Stimulated activated naive CD8-positive, alpha-beta T cell treated with anti-CD3 and anti-CD28 coated beads, Interleukin-15, amount 100 ng/mL, for 72 hours (primary cell): Measurements from ENCODE around the gene ZRANB1.
"Not testable (repeated sequence)": the region's sequence is repeated elsewhere in the genome, so short reads cannot be mapped to it uniquely, and the experiment has no call there.

Experiments used
- ATAC-seq: fragments of 150-1000 bp; cut with Tn5 transposase; 2 replicates; pipeline ENCODE4 v1.10.0; 2021; ENCODE audit warnings: mild to moderate bottlenecking, moderate library complexity
- DNase-seq, 2 donors: peaks; one replicate each; pipeline ENCODE4 v3.0.0; 2021 to 2022
- H3K27ac Mint-ChIP-seq, 2 donors: one replicate each; pipeline ENCODE4 v1.8.0; 2022; ENCODE audit warnings: mild to moderate bottlenecking in 2 of 2, mixed read lengths in 2 of 2, moderate library complexity in 2 of 2
- H3K27me3 Mint-ChIP-seq: one replicate; pipeline ENCODE4 v1.8.0; 2022; ENCODE audit warnings: mixed read lengths
- H3K4me1 Mint-ChIP-seq: one replicate; pipeline ENCODE4 v1.8.0; 2022; ENCODE audit warnings: mild to moderate bottlenecking, mixed read lengths
- H3K4me3 Mint-ChIP-seq, 2 donors: one replicate each; pipeline ENCODE4 v1.8.0; 2022; ENCODE audit warnings: mild to moderate bottlenecking in 2 of 2, mixed read lengths in 2 of 2, moderate library complexity in 1 of 2
- H3K9me3 Mint-ChIP-seq, 2 donors: one replicate each; pipeline ENCODE4 v1.8.0; 2022; ENCODE audit warnings: mixed read lengths in 2 of 2

The ZRANB1 gene

DNA sequence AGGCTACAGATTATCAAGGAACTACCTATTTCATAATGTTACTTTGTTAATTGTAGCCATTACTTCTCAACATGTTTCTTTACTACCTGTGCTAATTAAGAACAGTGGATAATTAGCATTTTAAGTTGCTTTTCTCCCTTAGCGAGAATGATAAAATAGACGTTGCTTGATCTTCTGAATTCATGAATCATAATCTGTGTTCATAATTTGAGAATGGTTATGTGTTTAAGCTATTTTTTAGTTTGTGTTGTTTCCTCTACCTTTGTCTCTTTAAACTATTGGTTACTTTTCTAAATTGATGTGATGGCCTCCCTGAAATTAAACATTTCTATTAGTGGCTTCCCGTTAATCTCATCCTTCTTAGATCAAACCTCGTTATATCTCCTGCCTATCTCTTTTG lies at the start of gene ZRANB1:
Gene ZRANB1 (plus strand): TSS at position 301 of the 400 bp plus-strand sequence. CDS start 371 bp downstream, outside the sequence.
- Mint-ChIP-seq H3K27me3 (no peaks in the 10 kb centered on the region), H3K4me1 (peaks cover 65% of the 10 kb centered on the region), H3K4me3 (no peak within 1 kb of the TSS), H3K9me3 (no peaks in the 10 kb centered on the region), H3K27ac (no peak within 1 kb of the TSS)
- ATAC-seq (no peak), DNase-seq (no peak)

DNA sequence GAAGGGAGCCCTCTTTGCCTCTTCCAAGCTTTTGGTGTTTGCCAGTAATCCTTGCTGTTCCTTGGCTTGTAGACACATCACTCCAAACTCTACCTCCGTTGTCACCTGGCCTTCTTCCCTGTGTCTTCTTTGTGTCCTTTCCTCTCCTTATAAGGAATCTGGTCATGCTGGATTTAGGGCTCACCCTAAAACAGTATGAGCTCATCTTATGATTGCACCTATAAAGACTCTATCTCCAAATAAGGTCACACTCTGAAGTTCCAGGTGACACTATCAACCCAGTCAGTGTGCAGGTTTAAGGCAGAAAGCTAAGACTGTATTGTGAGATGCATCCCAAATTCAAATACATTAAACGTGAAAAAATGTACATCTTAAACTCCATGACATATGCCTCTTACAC lies 49.0 kb upstream of the ZRANB1 start:
- no peak for ATAC-seq

DNA sequence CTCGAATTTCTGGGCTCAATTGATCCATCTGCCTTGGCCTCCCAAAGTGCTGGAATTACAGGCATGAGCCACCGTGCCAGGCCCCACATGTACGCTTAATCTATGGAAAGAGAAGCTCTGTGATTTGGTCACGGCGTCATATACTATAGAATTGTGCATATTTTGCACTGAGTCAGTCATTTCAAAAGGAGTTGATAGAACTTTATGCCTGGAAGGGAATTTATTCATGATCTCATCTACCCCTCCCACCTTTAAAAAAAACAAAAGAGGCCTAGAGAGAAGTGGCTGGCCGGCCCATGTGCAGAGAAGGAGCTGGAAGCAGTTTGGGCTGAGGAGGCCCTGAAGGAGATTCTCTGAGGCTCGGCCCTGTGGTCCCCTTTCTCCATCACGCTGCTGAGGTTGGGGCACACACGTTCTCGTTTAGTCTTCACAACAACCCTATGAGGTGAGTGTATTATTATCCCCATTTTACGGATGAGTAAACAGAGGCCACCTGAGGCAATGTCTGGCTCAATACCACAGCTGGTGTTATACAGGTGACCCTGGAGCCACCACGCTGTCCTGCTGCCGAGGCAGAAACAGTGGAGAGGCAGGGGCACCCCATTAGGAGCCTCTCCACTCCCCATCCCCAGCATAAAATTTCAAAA lies 47.2 kb upstream of the ZRANB1 start:
- ATAC-seq (no peak), DNase-seq (no peak)
- no peak overlapping the region for H3K4me3 Mint-ChIP-seq
- no peak overlapping the region for H3K27ac Mint-ChIP-seq
- no peaks in the 10 kb centered on the region for H3K4me1 Mint-ChIP-seq
- H3K27me3 Mint-ChIP-seq = peaks cover 18% of the 10 kb centered on the region
- H3K9me3 Mint-ChIP-seq = no peaks in the 10 kb centered on the region

More for the DNA sequence above, 49.0 kb upstream of the ZRANB1 start:
- H3K4me1 Mint-ChIP-seq = no peaks in the 10 kb centered on the region
- no peak overlapping the region for H3K4me3 Mint-ChIP-seq
- peaks cover 10% of the 10 kb centered on the region for H3K27me3 Mint-ChIP-seq
- no peak for DNase-seq
- H3K9me3 Mint-ChIP-seq = no peaks in the 10 kb centered on the region
- H3K27ac Mint-ChIP-seq = no peak overlapping the region

DNA sequence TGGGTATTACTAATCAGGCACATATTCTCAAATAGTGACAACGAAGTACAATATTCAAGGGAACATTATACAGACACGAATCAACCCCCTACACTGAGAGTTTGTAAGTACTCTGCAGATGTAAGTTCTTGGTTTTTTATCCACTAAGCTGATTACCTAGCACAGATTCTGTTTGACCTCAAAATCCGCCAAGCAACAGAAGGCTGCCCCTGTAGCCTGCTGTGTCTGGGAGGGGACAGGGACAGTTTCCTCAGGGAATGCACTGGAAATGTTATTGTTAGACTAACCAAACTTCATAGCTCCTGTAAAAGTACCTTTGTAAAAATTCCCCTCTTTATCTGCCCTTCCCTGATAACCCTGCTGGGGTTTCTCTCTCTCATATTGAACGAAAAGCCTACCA lies 45.2 kb upstream of the ZRANB1 start:
- Mint-ChIP-seq H3K27me3 (peaks cover 18% of the 10 kb centered on the region), H3K4me1 (no peaks in the 10 kb centered on the region), H3K27ac (no peak overlapping the region), H3K4me3 (no peak overlapping the region), H3K9me3 (no peaks in the 10 kb centered on the region)
- DNase-seq (no peak), ATAC-seq (no peak)

DNA sequence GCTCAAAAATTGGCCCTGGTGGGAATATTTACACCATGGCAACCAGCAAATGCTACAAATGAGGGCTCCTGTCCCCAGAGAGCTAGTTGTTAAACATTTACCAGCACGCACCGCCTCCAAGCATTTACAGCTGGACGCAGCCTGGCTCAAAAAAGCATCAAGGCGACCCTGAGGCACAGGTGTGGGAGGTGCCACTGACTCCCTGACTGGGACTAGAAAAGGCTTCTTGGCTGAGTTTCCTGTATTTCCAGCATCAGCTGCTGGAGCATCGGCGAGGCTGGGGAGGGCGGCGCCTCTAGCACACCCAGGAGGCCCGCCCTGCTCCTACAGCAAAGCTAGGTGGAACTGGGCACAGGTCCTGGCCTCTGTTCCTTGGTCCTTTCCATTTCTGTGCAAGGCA lies 43.5 kb upstream of the ZRANB1 start:
- H3K4me1 Mint-ChIP-seq = no peaks in the 10 kb centered on the region
- no peak for DNase-seq
- no peak for ATAC-seq

DNA sequence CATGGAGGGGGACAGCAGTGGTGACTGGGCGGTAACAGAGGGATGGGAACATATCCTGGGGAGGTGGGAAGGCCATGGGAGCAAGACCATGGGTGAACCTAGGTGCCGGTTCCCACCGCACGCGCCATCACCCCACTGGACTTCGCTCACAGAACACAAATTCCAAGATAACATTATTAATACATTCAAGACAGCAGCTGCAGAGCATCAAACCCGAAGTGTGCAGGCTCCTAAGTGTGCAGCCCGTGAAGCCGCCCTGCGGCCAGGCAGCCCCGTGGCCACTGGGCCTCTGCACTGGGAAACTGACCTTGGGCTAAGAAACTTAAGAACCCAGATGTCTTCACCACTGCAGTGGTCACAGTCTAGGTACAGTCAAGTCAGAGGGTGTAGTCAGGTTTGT lies 42.8 kb upstream of the ZRANB1 start:
- no peak for ATAC-seq
- H3K4me1 Mint-ChIP-seq = no peaks in the 10 kb centered on the region

More for the DNA sequence above, 43.5 kb upstream of the ZRANB1 start:
- no peak overlapping the region for H3K4me3 Mint-ChIP-seq
- peaks cover 31% of the 10 kb centered on the region for H3K27me3 Mint-ChIP-seq
- no peak overlapping the region for H3K27ac Mint-ChIP-seq
- no peaks in the 10 kb centered on the region for H3K9me3 Mint-ChIP-seq

DNA sequence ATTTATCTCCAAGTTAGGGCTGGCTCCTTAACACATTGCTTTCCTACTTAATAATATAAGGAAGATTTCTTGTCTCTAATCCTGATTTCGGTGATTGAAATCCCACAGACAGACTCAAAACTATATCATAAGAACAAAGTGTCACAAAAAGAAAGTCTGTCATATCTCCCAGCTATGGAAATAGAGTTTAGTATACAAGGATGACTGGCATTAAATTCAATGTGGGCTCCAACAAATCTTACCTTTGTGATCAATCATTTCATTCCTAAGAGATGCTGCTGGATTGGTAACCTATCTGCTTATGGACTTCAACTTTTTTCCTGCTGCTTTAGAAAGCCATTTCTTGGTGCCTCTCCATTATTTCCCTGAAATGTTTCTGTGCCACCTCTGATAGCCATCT lies 39.5 kb upstream of the ZRANB1 start:
- H3K9me3 Mint-ChIP-seq = no peaks in the 10 kb centered on the region
- ATAC-seq = no peak
- H3K4me1 Mint-ChIP-seq = no peaks in the 10 kb centered on the region
- H3K4me3 Mint-ChIP-seq = no peak overlapping the region
- no peak overlapping the region for H3K27ac Mint-ChIP-seq
- peaks cover 34% of the 10 kb centered on the region for H3K27me3 Mint-ChIP-seq
- no peak for DNase-seq

More for the DNA sequence above, 42.8 kb upstream of the ZRANB1 start:
- Mint-ChIP-seq H3K27ac (no peak overlapping the region), H3K27me3 (peaks cover 37% of the 10 kb centered on the region), H3K9me3 (no peaks in the 10 kb centered on the region), H3K4me3 (no peak overlapping the region)
- no peak for DNase-seq

DNA sequence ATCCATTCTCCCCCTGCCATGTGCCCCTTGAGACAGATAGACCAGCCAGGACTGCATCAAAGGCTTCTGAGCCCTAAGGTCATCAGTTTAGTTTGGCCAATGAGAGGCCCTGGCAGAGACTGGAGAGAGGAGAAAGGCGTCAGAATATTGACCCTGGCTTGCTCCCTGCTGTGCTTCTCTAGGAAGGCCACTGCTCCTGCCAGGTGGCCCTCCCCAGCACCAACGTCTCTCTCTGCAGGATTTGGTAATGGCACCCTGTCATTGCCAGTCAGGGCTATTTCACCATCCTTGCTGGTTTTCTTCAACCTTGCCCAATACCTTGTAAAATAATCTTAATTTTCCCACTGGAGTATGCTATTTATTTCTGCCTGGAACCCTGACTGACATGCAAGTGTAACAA lies 38.8 kb upstream of the ZRANB1 start:
- Mint-ChIP-seq H3K27me3 (peaks cover 30% of the 10 kb centered on the region), H3K9me3 (no peaks in the 10 kb centered on the region), H3K27ac (no peak overlapping the region), H3K4me1 (no peaks in the 10 kb centered on the region), H3K4me3 (no peak overlapping the region)
- ATAC-seq (no peak), DNase-seq (no peak)

DNA sequence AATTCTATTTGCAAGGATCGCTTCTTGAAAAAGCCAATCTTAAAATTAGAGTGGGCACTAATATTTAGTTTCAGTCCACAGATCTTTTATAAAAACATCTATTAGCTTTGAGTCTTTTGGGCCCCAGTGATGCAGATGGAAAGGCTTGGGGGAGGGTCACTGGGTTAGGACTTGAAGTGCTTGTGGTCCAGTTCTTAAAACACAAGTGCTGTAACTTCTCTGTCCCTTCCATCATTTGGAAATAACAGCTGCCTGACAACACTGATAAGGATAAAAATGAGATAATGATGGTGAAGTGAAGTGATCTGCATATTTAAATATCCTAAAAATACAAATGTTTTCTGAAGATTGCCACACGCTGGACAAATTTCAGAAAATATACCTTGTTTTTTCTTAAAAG lies 37.1 kb upstream of the ZRANB1 start:
- no peak for DNase-seq
- no peak overlapping the region for H3K4me3 Mint-ChIP-seq
- H3K9me3 Mint-ChIP-seq = no peaks in the 10 kb centered on the region
- H3K27me3 Mint-ChIP-seq = peaks cover 22% of the 10 kb centered on the region
- no peak overlapping the region for H3K27ac Mint-ChIP-seq
- ATAC-seq = no peak
- no peaks in the 10 kb centered on the region for H3K4me1 Mint-ChIP-seq

DNA sequence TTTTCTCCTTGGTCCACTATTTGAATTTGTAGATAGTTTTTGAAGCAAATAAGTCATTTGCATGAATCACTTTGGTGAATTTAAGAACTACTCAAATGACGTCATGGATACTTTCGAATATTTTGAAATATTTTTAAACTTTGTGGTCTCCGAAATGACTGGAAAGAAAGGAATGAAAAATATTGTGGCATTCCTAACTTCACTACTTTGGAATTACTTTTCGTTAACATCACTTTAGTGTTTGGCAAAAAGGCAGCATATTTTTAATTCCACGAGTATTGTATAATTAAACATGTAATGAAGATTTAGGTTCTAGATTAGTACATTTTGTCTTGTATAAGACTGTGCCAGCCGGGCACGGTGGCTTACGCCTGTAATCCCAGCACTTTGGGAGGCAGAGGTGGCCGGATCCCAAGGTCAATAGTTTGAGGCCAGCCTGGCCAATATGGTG lies 35.3 kb upstream of the ZRANB1 start:
- no peak overlapping the region for H3K27ac Mint-ChIP-seq
- H3K9me3 Mint-ChIP-seq = no peaks in the 10 kb centered on the region
- no peak for ATAC-seq
- DNase-seq = no peak
- peaks cover 28% of the 10 kb centered on the region for H3K27me3 Mint-ChIP-seq
- H3K4me1 Mint-ChIP-seq = peaks cover 6% of the 10 kb centered on the region
- H3K4me3 Mint-ChIP-seq = no peak overlapping the region

DNA sequence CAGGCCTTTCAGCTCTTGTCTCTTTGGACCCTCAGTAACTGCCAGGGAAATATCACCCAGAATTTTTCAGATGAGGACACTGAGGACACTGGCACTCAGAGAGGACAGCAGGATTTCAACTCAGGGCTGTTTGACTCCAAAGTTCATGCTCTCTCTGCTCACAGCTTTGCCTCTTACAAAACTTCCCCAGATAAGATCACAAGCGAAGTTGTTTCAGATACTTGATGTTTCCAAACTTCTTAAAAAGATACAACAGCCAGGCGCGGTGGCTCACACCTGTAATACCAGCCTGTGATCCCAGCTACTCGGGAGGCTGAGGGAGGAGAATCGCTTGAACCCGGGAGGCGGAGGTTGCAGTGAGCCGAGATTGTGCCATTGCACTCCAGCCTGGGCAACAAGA lies 32.4 kb upstream of the ZRANB1 start:
- Mint-ChIP-seq H3K27me3 (peaks cover 21% of the 10 kb centered on the region), H3K27ac (no peak overlapping the region), H3K4me3 (no peak overlapping the region), H3K4me1 (peaks cover 13% of the 10 kb centered on the region), H3K9me3 (no peaks in the 10 kb centered on the region)
- ATAC-seq (no peak), DNase-seq (no peak)

DNA sequence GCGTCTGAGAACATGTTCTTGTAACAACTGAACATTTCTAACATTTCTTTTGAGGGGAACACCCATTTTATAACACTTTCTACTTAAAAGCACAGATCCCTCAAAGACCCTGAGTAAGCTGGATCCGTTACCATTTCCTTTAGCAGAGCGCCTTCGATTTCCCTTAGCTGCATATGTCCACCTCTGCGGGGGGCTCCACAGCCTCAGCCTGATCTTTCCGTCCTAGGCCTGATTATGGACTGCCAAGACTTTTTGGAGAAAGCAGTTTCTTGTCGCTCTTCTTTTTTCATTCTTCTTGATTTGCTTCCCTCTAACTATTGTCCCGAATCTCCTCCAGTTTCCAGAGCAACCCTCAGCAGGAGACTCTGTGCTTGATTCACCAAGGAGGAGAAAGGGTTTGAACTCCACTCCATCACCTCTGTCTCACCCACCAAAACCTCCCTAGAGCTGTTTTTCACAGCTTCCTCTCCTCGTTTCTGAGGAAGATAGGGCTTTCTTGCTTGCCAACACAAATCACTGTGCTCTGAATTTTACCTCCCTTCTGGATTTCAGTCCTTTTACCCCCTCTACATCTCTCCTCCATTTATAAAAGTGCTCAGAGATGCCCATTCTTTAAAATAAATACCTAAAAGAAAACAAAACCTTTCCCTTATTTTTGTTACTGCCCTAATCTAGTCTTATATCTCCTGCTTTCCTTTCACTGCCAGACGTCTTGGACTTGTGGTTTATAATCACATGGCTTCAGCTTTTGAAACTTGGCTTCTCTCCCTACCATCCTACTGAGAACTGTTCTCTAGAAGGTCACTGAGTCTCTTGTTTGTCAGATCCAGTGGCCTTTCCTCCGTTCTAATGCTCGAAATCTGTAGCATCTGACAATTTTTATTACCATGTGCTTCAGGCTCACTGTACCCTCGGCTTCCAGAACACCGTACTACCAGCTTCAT lies 30.5 kb upstream of the ZRANB1 start:
- no peaks in the 10 kb centered on the region for H3K9me3 Mint-ChIP-seq
- peaks cover 26% of the 10 kb centered on the region for H3K4me1 Mint-ChIP-seq
- DNase-seq (no peak), ATAC-seq (no peak)
- H3K27me3 Mint-ChIP-seq = peaks cover 21% of the 10 kb centered on the region
- H3K4me3 Mint-ChIP-seq = no peak overlapping the region
- H3K27ac Mint-ChIP-seq = no peak overlapping the region

DNA sequence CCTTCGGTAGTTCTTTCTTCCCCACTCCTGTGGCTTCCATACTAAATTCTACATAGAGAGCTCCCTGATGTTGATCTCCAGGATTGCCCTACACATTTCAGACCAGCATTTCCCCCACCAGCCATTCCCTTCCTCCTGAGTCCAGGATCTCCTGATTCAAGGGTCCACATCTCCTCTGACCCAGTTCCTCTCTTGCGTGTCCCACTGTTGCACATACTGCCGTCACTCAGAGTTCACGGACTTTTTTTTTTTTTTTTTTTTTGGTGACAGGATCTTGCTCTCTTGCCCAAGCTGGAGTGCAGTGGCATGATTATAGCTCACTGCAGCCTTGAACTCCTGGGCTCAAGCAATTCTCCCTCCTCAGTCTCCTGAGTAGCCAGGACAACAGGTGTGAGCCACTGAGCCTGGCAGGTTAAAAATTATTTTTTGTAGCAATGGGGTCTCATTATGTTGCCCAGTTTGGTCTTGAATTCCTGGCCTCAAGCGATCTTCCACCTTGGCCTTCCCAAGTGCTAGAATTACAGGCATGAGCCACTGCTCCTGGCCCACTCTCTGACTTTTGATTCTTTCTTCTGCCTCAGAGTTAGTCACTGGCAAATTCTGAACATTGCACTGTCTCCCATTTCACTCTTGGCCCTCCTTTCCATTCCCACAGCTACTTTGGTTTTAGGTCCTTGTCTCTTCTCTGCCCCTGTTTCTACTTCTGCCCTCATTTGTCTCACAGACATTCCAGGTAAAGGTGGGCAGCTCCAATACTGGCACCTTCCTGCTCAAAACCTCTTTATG lies 29.6 kb upstream of the ZRANB1 start:
- peaks cover 26% of the 10 kb centered on the region for H3K4me1 Mint-ChIP-seq
- H3K27ac Mint-ChIP-seq = no peak overlapping the region
- no peak for ATAC-seq
- DNase-seq = no peak
- no peaks in the 10 kb centered on the region for H3K9me3 Mint-ChIP-seq
- no peak overlapping the region for H3K4me3 Mint-ChIP-seq
- peaks cover 21% of the 10 kb centered on the region for H3K27me3 Mint-ChIP-seq

DNA sequence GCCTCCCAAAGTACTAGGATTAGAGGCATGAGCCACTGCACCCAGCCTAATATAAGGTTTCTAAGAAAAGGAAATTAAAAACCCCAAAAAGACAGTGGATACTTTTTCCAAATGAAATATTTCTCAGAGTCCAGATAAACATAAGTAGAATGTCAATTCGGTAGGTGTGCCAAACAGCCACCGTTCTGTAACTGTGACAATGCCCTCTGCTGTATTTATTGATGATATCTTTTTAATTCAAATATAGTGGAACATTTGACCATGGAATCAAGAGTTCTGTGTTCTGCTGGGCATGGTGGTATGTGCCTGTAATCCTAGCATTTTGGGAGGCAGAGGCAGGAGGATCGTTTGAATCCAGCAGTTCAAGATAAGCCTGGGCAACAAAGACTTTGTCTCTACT lies 28.8 kb upstream of the ZRANB1 start:
- peaks cover 21% of the 10 kb centered on the region for H3K27me3 Mint-ChIP-seq
- ATAC-seq (no peak), DNase-seq (no peak)
- no peaks in the 10 kb centered on the region for H3K9me3 Mint-ChIP-seq
- H3K4me1 Mint-ChIP-seq = peaks cover 30% of the 10 kb centered on the region
- H3K4me3 Mint-ChIP-seq = no peak overlapping the region
- H3K27ac Mint-ChIP-seq = no peak overlapping the region

DNA sequence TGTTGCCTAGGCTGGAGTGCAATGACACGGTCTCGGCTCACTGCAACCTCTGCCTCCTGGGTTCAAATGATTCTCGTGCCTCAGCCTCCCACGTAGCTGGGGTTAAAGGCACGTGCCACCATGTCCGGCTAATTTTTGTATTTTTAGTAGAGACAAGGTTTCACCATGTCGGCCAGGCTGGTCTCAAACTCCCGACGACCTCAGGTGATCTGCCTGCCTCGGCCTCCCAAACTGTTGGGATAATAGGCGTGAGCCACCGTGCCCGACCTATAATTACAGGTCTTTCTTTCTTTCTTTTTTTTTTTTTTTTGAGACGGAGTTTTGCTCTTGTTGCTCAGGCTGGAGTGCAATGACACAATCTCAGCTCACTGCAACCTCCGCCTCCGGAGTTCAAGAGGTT lies 27.5 kb upstream of the ZRANB1 start:
- not testable (repeated sequence) for H3K4me3 Mint-ChIP-seq, H3K27ac Mint-ChIP-seq
- peaks cover 40% of the 10 kb centered on the region for H3K4me1 Mint-ChIP-seq

More for the DNA sequence above, 27.5 kb upstream of the ZRANB1 start:
- H3K27me3 Mint-ChIP-seq = peaks cover 21% of the 10 kb centered on the region
- DNase-seq, ATAC-seq, H3K9me3 Mint-ChIP-seq: not testable (repeated sequence)
